Measurements from ENCODE around the gene ANKRD23.

The ANKRD23 gene

DNA sequence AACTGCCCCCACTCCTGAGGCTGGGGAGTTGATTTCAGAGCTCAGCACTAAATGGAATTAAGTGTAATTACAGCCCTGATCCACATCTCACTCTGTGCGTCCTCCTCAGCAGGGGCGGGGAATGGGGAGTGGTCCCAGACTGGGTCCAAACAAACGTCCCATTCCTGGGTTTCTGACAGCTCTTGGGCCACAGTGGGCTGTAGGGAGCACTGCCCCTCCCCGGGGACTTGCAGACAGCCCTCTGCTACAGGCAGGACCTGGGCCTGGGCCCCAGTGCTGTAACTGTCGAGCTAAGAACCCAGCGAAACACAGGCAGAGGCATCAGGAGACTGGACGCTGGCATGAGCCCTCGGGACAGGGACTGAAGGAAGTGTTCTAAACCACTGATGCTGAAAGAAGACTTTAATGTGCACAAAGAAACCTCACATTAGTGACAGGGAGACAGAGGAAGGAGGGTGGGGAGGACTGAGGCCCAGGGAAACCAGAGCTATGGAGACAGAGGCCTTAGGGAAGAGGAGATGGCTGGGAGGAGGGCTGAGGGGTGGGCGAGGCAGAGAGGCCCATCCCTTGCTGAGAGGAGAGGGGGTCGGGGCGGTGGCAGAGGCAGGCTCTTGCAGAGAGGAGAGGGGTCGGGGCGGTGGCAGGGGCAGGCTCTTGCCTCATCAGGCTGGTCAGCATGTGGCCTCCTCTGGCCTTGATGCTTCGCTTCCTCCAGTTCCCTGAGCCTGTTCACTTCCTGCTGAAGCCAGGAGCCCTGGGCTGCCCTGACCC lies 31.9 kb upstream of the ANKRD23 start:
- ChIA-PET CTCF (interaction anchor here (1.7 kb wide), 1 partner anchor 18 kb away, joined by 5 read pairs; the partner anchor contains the start of gene ANKRD39), POLR2A (interaction anchor here (1.0 to 1.3 kb wide), 2 partner anchors 11 to 62 kb away, joined by 3 read pairs; no protein-coding TSS in a partner anchor)
- peak; percentile 33 for DNase-seq (ENCODE audit: extremely low spot score)
- no peak for TF ChIP-seq BHLHE40 (IDR thresholded peaks at IDR 0.05; ENCODE audit: borderline replicate concordance)
- TF ChIP-seq ARNT (IDR thresholded peaks at IDR 0.05), result no peak
- no peak for TF ChIP-seq SP1 (IDR thresholded peaks at IDR 0.05)
- TF ChIP-seq FOXA1 (IDR thresholded peaks at IDR 0.05), result no peak
- TF ChIP-seq TARDBP (IDR thresholded peaks at IDR 0.05), result no peak

DNA sequence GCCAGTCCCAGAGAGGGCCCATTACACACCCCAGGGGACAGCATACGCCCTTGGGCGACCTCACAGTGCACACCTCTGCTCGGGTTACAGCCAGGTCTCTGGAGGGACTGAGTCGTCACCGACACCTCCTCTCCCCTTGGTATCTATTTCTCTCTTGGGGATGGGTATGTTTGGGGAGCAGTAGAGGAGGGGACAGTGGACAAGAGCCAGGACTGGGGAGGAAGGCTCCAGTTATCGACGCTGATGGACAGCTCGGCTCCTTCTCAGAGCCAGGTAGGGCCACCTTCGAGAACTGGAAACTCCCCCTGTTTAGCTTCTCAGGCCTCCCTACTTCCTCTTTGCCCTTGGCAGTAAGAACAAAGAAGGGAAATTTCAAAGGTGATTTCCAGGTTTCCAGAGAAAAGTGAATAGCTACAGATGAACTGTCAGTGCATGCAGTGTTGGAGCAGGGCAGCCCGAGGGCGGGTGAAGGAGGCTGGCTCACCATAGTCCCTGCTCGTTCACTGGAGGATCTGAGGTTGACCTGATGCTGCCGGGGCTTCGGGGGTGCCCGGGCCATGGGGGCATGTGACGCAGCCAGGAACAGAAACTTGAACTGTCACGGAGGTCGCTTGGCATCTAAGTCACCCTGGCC lies 30.5 kb upstream of the ANKRD23 start:
- POLR2A ChIA-PET, result interaction anchor here (0.9 to 2.3 kb wide), 3 partner anchors 12 to 58 kb away, joined by 3 to 10 read pairs (median 3); partner anchors contain the start of genes ANKRD39 and CNNM3
- no peak for DNase-seq (ENCODE audit: extremely low spot score)
- CTCF ChIA-PET, result interaction anchor here (0.5 to 1.7 kb wide), 3 partner anchors 10 to 625 kb away, joined by 3 to 5 read pairs (median 5); partner anchors contain the start of gene ANKRD39
- TF ChIP-seq BHLHE40 (IDR thresholded peaks at IDR 0.05; ENCODE audit: borderline replicate concordance) (no peak), L3MBTL2 (conservative IDR thresholded peaks at IDR 0.05) (no peak), FOXA1 (IDR thresholded peaks at IDR 0.05) (no peak), ELF4 (IDR thresholded peaks at IDR 0.05) (no peak), TARDBP (IDR thresholded peaks at IDR 0.05) (no peak), ZNF384 (IDR thresholded peaks at IDR 0.05) (no peak), SP1 (IDR thresholded peaks at IDR 0.05) (no peak), NFRKB (IDR thresholded peaks at IDR 0.05) (no peak), HDGF (IDR thresholded peaks at IDR 0.05; ENCODE audit: borderline replicate concordance) (no peak), ARNT (IDR thresholded peaks at IDR 0.05) (no peak)
- TF ChIP-seq, protein P1, sequence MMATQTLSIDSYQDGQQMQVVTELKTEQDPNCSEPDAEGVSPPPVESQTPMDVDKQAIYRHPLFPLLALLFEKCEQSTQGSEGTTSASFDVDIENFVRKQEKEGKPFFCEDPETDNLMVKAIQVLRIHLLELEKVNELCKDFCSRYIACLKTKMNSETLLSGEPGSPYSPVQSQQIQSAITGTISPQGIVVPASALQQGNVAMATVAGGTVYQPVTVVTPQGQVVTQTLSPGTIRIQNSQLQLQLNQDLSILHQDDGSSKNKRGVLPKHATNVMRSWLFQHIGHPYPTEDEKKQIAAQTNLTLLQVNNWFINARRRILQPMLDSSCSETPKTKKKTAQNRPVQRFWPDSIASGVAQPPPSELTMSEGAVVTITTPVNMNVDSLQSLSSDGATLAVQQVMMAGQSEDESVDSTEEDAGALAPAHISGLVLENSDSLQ (IDR thresholded peaks at IDR 0.05), result no peak

DNA sequence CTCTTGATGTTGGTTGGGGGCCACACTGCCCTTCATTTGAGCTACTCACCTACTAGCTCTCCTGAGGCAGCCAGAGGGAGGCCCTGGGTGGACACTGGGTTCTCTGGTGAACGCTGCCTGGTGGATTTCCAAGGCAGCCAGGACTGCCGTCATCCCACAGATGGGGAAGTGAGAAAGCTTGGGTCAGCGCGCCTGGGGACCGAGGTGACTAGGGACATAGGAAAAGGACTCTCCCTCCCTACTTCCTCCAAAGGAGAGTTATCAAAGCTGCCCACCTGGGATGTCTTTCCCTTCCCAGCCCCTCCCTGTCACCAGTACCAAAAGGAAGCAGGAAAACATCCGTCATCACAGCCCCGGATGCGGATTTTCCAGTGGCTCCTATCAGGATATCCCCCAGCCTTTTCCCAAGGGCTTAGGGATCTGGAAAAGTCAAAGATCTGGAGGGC lies 29.9 kb upstream of the ANKRD23 start:
- CTCF ChIA-PET, result interaction anchor here (0.7 kb wide), 1 partner anchor 11 kb away, joined by 5 read pairs; no protein-coding TSS in a partner anchor

DNA sequence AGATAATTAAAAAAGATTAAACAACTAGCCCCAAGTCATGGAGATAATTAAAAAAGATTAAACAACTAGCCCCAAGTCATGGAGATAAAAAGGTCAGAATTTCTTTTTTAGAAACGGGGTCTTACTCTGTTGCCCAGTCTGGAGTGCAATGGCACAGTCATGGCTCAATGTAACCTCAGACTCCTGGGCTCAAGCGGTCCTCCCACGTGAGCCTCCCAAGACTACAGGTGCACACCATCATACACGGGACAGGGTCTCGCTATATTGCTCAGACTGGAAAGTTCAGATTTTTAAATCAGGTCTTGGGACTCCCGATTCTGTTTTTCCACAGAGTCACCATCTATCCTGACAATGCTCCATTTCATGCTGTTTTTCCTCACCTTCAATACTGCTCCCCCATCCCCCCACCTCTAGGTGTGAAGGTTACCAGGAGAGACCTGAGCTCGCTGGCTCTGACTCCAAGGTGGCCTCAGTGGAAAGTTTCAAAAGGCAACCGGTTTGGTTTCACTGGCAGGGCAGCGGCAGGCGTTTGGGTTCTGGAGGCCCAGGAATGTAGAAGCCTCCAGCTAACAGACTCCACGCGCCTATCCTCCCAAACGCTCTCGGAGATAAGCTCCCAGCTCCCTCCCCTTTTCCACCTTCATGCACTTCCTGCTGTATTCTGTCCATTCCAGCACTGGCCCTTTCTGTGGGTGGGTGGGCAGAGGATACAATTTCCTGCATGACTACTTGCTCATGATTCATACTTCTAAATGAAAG lies 28.9 kb upstream of the ANKRD23 start:
- ChIA-PET CTCF (no interaction called here), POLR2A (interaction anchor here (0.8 to 2.3 kb wide), 2 partner anchors 8 to 15 kb away, joined by 4 to 10 read pairs; partner anchors contain the start of gene ANKRD39)
- TF ChIP-seq FOXM1 (IDR thresholded peaks at IDR 0.05; ENCODE audit: borderline replicate concordance) (no peak), TARDBP (IDR thresholded peaks at IDR 0.05) (no peak), SP1 (IDR thresholded peaks at IDR 0.05) (no peak), LEF1 (IDR thresholded peaks at IDR 0.05; ENCODE audit: borderline replicate concordance) (no peak), SUZ12 (IDR thresholded peaks at IDR 0.05) (no peak), ARNT (IDR thresholded peaks at IDR 0.05) (no peak), NFRKB (IDR thresholded peaks at IDR 0.05) (no peak), BHLHE40 (IDR thresholded peaks at IDR 0.05; ENCODE audit: borderline replicate concordance) (no peak), FOXK2 (IDR thresholded peaks at IDR 0.05) (no peak), ELF4 (IDR thresholded peaks at IDR 0.05) (no peak), L3MBTL2 (conservative IDR thresholded peaks at IDR 0.05) (no peak), CTBP1 (IDR thresholded peaks at IDR 0.05; ENCODE audit: borderline replicate concordance) (no peak), ZNF384 (IDR thresholded peaks at IDR 0.05) (no peak), FOXA1 (IDR thresholded peaks at IDR 0.05) (no peak)
- TF ChIP-seq, protein P1 (IDR thresholded peaks at IDR 0.05), result no peak
- DNase-seq (ENCODE audit: extremely low spot score), result no peak

More for the DNA sequence above, 29.9 kb upstream of the ANKRD23 start:
- TF ChIP-seq TARDBP (IDR thresholded peaks at IDR 0.05) (no peak), FOXK2 (IDR thresholded peaks at IDR 0.05) (no peak), NFRKB (IDR thresholded peaks at IDR 0.05) (no peak), L3MBTL2 (conservative IDR thresholded peaks at IDR 0.05) (no peak), LEF1 (IDR thresholded peaks at IDR 0.05; ENCODE audit: borderline replicate concordance) (no peak), FOXM1 (IDR thresholded peaks at IDR 0.05; ENCODE audit: borderline replicate concordance) (no peak)
- DNase-seq (ENCODE audit: extremely low spot score), result no peak
- POLR2A ChIA-PET, result interaction anchor here (0.9 to 2.3 kb wide), 2 partner anchors 16 to 57 kb away, joined by 3 to 10 read pairs; partner anchors contain the start of genes ANKRD39 and CNNM3

DNA sequence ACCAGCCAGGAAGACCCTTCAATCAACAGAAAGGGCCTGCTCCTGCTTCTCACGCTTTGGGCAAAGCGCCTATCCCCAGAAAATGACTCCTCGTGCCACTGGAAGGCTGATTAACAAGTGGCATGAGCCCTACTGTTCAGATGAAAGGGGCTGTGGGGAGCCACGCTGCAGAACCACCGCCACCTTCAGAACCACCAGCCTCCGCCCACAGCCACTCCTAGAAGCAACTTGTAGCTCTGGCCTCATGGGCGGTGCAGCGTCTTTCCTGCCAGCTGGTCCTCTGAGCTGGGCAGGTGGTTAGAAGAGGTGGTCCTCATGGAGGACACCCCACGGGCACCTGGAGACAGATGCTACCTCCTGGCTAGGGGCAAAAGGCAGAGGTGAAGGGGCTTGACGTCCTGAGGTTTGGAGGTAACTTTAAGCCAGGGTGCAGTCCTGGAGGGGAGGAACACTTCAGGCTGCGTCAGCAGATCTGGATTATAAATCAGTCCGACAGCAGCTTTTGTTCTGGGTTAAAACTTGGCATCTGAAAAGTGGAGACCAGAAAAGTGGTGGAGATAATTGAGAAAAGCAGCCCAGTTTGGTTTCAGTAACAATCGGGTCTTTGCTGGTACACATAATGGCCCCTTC lies 26.9 kb upstream of the ANKRD23 start:
- POLR2A ChIA-PET, result interaction anchor here (0.8 to 1.1 kb wide), 2 partner anchors 13 to 21 kb away, joined by 3 to 11 read pairs; partner anchors contain the start of gene ANKRD39
- CTCF ChIA-PET, result interaction anchor here (1.1 kb wide), 1 partner anchor 80 kb away, joined by 6 read pairs; no protein-coding TSS in a partner anchor
- TF ChIP-seq FOXK2 (IDR thresholded peaks at IDR 0.05) (no peak), SP1 (IDR thresholded peaks at IDR 0.05) (no peak)
- TF ChIP-seq, protein P1 (IDR thresholded peaks at IDR 0.05), result peak; percentile 59
- DNase-seq (ENCODE audit: extremely low spot score), result no peak

All from HEK293T (cell line).